ENCODE data around the gene PLEKHM3. TPM values are rescaled to one million over a fixed set of nuclear protein-coding genes. Genes with fewer than 3 reads are reported as not detected.

Gene PLEKHM3
- total RNA-seq, 1 experiment from 2014 or later = 2.5 TPM

DNA sequence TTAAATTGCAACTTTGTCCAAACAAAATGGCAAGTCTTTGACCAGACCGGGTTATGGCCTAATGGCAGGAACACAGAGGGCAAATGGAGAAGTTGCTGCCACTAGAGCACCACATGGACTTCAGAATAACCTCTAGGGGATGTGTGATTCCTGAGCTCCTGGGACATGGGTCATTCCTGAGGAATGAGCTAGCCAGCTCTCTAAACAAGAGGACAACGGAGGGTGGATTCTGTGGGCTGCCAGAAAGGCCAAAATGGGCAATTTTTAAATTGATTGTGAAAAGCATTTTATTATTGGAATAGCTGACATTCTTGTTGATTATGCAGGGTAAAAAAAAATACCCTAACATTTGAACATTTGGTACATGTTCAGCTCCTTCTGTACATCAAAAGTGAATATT, 145.8 kb downstream of the PLEKHM3 start:
- TF ChIP-seq, protein P1, sequence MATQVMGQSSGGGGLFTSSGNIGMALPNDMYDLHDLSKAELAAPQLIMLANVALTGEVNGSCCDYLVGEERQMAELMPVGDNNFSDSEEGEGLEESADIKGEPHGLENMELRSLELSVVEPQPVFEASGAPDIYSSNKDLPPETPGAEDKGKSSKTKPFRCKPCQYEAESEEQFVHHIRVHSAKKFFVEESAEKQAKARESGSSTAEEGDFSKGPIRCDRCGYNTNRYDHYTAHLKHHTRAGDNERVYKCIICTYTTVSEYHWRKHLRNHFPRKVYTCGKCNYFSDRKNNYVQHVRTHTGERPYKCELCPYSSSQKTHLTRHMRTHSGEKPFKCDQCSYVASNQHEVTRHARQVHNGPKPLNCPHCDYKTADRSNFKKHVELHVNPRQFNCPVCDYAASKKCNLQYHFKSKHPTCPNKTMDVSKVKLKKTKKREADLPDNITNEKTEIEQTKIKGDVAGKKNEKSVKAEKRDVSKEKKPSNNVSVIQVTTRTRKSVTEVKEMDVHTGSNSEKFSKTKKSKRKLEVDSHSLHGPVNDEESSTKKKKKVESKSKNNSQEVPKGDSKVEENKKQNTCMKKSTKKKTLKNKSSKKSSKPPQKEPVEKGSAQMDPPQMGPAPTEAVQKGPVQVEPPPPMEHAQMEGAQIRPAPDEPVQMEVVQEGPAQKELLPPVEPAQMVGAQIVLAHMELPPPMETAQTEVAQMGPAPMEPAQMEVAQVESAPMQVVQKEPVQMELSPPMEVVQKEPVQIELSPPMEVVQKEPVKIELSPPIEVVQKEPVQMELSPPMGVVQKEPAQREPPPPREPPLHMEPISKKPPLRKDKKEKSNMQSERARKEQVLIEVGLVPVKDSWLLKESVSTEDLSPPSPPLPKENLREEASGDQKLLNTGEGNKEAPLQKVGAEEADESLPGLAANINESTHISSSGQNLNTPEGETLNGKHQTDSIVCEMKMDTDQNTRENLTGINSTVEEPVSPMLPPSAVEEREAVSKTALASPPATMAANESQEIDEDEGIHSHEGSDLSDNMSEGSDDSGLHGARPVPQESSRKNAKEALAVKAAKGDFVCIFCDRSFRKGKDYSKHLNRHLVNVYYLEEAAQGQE (IDR thresholded peaks at IDR 0.05; ENCODE audit: insufficient read depth in 1 of 2, low read depth in 2 of 2, low read length in 1 of 2) = no peak
- no peak for TF ChIP-seq SIN3A (IDR thresholded peaks at IDR 0.05; ENCODE audit: borderline replicate concordance, insufficient read depth, low read depth, low read length)
- TF ChIP-seq POLR2AphosphoS5 (IDR thresholded peaks at IDR 0.05; ENCODE audit: low read depth, low read length) = no peak
- no peak for TF ChIP-seq TCF7L2 (IDR thresholded peaks at IDR 0.05; ENCODE audit: low read depth, low read length)
- TF ChIP-seq, protein P2, sequence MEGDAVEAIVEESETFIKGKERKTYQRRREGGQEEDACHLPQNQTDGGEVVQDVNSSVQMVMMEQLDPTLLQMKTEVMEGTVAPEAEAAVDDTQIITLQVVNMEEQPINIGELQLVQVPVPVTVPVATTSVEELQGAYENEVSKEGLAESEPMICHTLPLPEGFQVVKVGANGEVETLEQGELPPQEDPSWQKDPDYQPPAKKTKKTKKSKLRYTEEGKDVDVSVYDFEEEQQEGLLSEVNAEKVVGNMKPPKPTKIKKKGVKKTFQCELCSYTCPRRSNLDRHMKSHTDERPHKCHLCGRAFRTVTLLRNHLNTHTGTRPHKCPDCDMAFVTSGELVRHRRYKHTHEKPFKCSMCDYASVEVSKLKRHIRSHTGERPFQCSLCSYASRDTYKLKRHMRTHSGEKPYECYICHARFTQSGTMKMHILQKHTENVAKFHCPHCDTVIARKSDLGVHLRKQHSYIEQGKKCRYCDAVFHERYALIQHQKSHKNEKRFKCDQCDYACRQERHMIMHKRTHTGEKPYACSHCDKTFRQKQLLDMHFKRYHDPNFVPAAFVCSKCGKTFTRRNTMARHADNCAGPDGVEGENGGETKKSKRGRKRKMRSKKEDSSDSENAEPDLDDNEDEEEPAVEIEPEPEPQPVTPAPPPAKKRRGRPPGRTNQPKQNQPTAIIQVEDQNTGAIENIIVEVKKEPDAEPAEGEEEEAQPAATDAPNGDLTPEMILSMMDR (IDR thresholded peaks at IDR 0.05) = no peak
- CTCF ChIA-PET = no interaction called here
- no TSS peak for BruUV-seq (replicated peaks)
- intact Hi-C loops (cut with micrococcal nuclease; ENCODE audit: unreplicated experiment) = no loop called here
- ATAC-seq = no peak
- in situ Hi-C loops (cut with HindIII; ENCODE audit: low pct_unique_long_range_greater_than_20kb, low sequenced_read_pairs) = no loop called here
- Histone ChIP-seq H3K36me3 (ENCODE audit: control insufficient read depth, insufficient read depth, low read length) (no peaks in the 10 kb centered on the region), H3K27ac (ENCODE audit: low read length) (no peak overlapping the region), H3K4me1 (ENCODE audit: control insufficient read depth, insufficient read depth, low read length) (no peaks in the 10 kb centered on the region), H3K27me3 (ENCODE audit: control insufficient read depth, insufficient read depth, low read length) (no peaks in the 10 kb centered on the region), H3K4me3 (ENCODE audit: low read depth in 2 of 2, low read length in 2 of 2) (no peak overlapping the region), H3K9me3 (ENCODE audit: control insufficient read depth, insufficient read depth, low read depth, low read length) (no peaks in the 10 kb centered on the region)
- DNase-seq (ENCODE audit: low read depth, low spot score) = no peak
- POLR2A ChIA-PET = no interaction called here

- H3K4me3 ChIP-seq (ENCODE audit: low read depth in 2 of 2, low read length in 2 of 2) = no peak overlapping the region
- TF ChIP-seq SIN3A (IDR thresholded peaks at IDR 0.05; ENCODE audit: borderline replicate concordance, insufficient read depth, low read depth, low read length) = no peak
- TF ChIP-seq, protein P2 (IDR thresholded peaks at IDR 0.05) = no peak
- TF ChIP-seq TCF7L2 (IDR thresholded peaks at IDR 0.05; ENCODE audit: low read depth, low read length) = no peak
- TF ChIP-seq, protein P1 (IDR thresholded peaks at IDR 0.05; ENCODE audit: insufficient read depth in 1 of 2, low read depth in 2 of 2, low read length in 1 of 2) = no peak
- no peak for TF ChIP-seq POLR2AphosphoS5 (IDR thresholded peaks at IDR 0.05; ENCODE audit: low read depth, low read length)
- no peaks in the 10 kb centered on the region for H3K9me3 ChIP-seq (ENCODE audit: control insufficient read depth, insufficient read depth, low read depth, low read length)
- no peaks in the 10 kb centered on the region for H3K4me1 ChIP-seq (ENCODE audit: control insufficient read depth, insufficient read depth, low read length)
- H3K36me3 ChIP-seq (ENCODE audit: control insufficient read depth, insufficient read depth, low read length) = no peaks in the 10 kb centered on the region
- DNase-seq (ENCODE audit: low read depth, low spot score) (no peak), ATAC-seq (no peak)
- ChIA-PET CTCF (no interaction called here), POLR2A (no interaction called here)
- intact Hi-C loops (cut with micrococcal nuclease; ENCODE audit: unreplicated experiment) (no loop called here), in situ Hi-C loops (cut with HindIII; ENCODE audit: low pct_unique_long_range_greater_than_20kb, low sequenced_read_pairs) (no loop called here)
- no peaks in the 10 kb centered on the region for H3K27me3 ChIP-seq (ENCODE audit: control insufficient read depth, insufficient read depth, low read length)
- no TSS peak for BruUV-seq (replicated peaks)
- H3K27ac ChIP-seq (ENCODE audit: low read length) = no peak overlapping the region
These were observed 148.3 kb downstream of the PLEKHM3 start for GRCh38 chr2:207876842-207877535.

All from Panc1 (cell line).